ENCODE measurements around the gene ZNF343. TPM values are rescaled to one million over a fixed set of nuclear protein-coding genes. Genes with fewer than 3 reads are reported as not detected.

The ZNF343 gene
- total and polyA plus RNA-seq, 3 donors from 2014 or later = 9.9 to 11.7 (median 11.0) TPM

DNA sequence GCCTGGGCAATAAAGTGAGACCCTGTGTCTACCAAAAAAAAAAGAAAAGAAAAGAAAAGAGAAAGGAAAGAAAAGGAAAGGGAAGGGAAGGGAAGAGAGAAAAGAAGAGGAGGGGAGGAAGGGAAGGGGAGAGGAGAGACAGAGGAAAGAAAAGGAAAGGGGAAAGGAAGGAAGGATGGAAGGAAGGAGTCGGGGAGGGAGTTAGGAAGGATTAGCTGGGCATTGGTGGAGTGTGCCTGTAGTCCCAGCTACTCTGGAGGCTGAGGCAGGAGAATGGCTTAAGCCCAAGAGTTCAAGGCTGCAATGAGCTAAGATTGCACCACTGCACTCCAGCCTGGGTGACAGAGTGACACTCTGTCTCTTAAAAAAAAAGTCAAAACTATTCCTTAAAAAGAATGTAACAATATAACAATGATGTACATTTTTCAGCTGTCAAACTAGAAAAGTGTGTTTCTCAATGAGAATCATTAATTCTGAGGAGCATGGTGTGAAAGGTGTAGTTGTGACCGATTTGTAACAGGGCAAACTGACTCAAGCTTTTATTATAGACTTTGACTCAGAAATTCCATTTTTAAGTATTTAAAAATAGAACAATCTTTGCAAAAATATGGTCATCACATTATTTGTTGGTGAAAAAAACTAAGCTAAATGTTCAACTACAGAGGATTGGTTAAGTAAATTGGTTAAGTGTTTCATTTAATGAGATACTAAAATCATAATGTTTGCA is 52.8 kb downstream of the ZNF343 start:
- Histone ChIP-seq H3K9me3 (no peaks in the 10 kb centered on the region), H3K36me3 (ENCODE audit: low read depth, missing control alignments) (no peaks in the 10 kb centered on the region), H3K27me3 (no peaks in the 10 kb centered on the region), H3K4me3 (no peak overlapping the region), H3K27ac (no peak overlapping the region), H3K4me1 (no peaks in the 10 kb centered on the region)
- TF ChIP-seq, protein P1, sequence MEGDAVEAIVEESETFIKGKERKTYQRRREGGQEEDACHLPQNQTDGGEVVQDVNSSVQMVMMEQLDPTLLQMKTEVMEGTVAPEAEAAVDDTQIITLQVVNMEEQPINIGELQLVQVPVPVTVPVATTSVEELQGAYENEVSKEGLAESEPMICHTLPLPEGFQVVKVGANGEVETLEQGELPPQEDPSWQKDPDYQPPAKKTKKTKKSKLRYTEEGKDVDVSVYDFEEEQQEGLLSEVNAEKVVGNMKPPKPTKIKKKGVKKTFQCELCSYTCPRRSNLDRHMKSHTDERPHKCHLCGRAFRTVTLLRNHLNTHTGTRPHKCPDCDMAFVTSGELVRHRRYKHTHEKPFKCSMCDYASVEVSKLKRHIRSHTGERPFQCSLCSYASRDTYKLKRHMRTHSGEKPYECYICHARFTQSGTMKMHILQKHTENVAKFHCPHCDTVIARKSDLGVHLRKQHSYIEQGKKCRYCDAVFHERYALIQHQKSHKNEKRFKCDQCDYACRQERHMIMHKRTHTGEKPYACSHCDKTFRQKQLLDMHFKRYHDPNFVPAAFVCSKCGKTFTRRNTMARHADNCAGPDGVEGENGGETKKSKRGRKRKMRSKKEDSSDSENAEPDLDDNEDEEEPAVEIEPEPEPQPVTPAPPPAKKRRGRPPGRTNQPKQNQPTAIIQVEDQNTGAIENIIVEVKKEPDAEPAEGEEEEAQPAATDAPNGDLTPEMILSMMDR (IDR thresholded peaks at IDR 0.05) = no peak
- no peak for TF ChIP-seq POLR2A (IDR thresholded peaks at IDR 0.05)
- DNase-seq = no peak
- intact Hi-C loops (cut with DNase I; ENCODE audit: low total_unique reads) = no loop called here
- 60 to 79% methylated on average over 2 of the region's 2 CpGs for WGBS, 2 donors

DNA sequence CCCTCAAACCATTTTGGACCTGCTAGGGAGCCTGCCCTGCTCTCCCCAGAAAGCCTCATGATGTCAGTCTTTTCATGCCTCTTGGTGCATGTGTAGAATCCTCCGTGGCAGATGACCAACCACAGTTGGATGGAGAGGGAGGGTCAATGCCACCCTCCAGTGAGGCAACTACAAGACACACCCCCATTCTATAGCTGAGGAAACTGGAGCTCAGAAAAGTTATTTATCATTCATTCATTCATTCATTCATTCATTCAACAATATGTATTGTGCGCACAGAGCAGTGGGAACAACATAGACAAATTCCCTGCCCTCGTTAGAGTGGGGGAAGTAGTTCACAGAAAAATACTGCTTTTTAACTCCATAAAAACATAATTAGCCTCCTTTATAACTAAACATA is 54.9 kb downstream of the ZNF343 start:
- Histone ChIP-seq H3K27ac (no peak overlapping the region), H3K4me3 (no peak overlapping the region), H3K9me3 (no peaks in the 10 kb centered on the region), H3K36me3 (ENCODE audit: low read depth, missing control alignments) (no peaks in the 10 kb centered on the region), H3K4me1 (no peaks in the 10 kb centered on the region), H3K27me3 (no peaks in the 10 kb centered on the region)
- DNase-seq = no peak
- TF ChIP-seq POLR2A (IDR thresholded peaks at IDR 0.05) = no peak
- TF ChIP-seq, protein P1 (IDR thresholded peaks at IDR 0.05) = no peak
- WGBS, 2 donors = 81 to 86% methylated on average over 3 of the region's 3 CpGs
- intact Hi-C loops (cut with DNase I; ENCODE audit: low total_unique reads) = no loop called here

DNA sequence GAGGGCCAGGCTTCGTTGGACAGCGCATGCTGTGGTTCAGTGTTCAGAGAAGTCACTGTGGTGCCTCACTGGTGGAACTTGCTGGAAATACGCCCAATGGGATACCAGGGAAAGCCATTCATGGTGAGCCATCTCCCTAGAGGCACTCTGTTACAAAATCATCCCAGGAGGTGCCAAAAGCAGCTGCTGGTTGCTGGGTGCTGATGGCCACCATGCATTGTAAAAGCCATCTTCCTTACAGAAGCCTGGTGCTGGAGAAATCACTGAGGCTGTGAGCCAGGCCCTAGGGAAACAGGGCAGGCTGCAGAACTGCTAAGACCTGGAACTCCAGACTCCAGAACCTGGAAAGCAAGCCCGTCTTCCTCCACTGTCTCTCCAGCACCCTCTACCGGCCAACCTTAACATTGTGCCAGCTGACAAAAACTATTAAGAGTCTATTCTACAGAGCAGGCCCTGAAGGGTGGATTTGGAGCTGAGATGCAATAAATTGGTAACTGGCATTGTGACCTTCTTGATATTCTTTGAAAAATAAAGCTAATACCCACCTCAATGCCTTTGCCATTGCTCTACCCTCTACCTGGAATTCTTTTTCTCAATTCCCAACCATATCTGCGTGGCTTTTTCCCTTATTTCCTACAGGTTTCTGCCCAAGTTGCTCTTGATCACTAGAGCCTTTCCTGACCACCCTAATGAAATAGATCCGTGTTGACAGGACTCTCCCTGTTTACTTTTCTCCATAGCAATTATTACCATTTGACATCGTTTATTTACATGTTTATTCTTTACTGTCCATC is 56.6 kb downstream of the ZNF343 start:
- peak; percentile 85 for DNase-seq
- H3K9me3 ChIP-seq = no peaks in the 10 kb centered on the region
- WGBS, 2 donors = 58 to 64% methylated on average over 8 of the region's 8 CpGs
- H3K27me3 ChIP-seq = no peaks in the 10 kb centered on the region
- intact Hi-C loops (cut with DNase I; ENCODE audit: low total_unique reads) = no loop called here
- no peak overlapping the region for H3K4me3 ChIP-seq
- no peaks in the 10 kb centered on the region for H3K4me1 ChIP-seq
- TF ChIP-seq POLR2A (IDR thresholded peaks at IDR 0.05) = no peak
- TF ChIP-seq, protein P1 (IDR thresholded peaks at IDR 0.05) = peak; percentile 49 to 79 (median 72)
- H3K36me3 ChIP-seq (ENCODE audit: low read depth, missing control alignments) = no peaks in the 10 kb centered on the region
- no peak overlapping the region for H3K27ac ChIP-seq

DNA sequence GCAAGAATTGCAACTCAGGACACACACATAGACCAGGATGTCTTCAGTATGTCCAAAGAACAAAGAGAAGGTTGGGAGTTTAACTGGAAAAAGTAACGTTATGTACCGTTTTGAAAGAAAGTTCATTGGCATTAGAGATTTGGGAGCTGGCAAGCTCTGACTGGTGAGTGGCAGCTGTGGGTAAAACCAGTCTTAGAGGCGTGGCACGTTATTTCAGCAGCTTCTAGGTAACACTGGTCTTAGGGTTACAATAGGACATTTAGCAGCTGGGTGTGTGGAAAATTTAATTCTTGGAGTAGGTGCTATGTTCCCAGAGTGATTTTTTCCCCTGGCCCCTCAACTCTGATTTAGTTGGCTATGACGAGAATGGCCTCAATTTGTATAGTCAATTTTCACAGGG is 57.3 kb downstream of the ZNF343 start:
- Histone ChIP-seq H3K4me3 (no peak overlapping the region), H3K27me3 (no peaks in the 10 kb centered on the region), H3K4me1 (no peaks in the 10 kb centered on the region), H3K9me3 (no peaks in the 10 kb centered on the region), H3K36me3 (ENCODE audit: low read depth, missing control alignments) (no peaks in the 10 kb centered on the region), H3K27ac (no peak overlapping the region)
- 67 to 85% methylated on average over 5 of the region's 5 CpGs for WGBS, 2 donors
- no peak for DNase-seq
- no peak for TF ChIP-seq POLR2A (IDR thresholded peaks at IDR 0.05)
- TF ChIP-seq, protein P1 (IDR thresholded peaks at IDR 0.05) = no peak
- intact Hi-C loops (cut with DNase I; ENCODE audit: low total_unique reads) = no loop called here
